Right lobe of liver (tissue), 4 donors: ENCODE measurements around the gene CHST8.

ENCODE experiments used
- POLR2A ChIP-seq: fragments of 450-650 bp; IDR thresholded peaks from one replicate; pipeline ENCODE4 v1.6.1; 2017; ENCODE audit warnings: antibody characterized with exemption, mild to moderate bottlenecking
- TF ChIP-seq, protein P1 (sequence below), 4 donors: fragments of 200-600 bp in 3 of 4; fragments of 450-650 bp in 1 of 4; IDR thresholded peaks; one replicate each; pipeline versions ENCODE4 v1.5.1 to v1.8.0; 2016 to 2022; ENCODE audit warnings: antibody characterized with exemption in 4 of 4, mild to moderate bottlenecking in 2 of 4
- donor health status: DM: no; HTN: no; CAD: no.
- donor health status: DM: no; HTN: no; CAD: no.
- donor health status: DM: no; HTN: yes; CAD: no.

DNA sequence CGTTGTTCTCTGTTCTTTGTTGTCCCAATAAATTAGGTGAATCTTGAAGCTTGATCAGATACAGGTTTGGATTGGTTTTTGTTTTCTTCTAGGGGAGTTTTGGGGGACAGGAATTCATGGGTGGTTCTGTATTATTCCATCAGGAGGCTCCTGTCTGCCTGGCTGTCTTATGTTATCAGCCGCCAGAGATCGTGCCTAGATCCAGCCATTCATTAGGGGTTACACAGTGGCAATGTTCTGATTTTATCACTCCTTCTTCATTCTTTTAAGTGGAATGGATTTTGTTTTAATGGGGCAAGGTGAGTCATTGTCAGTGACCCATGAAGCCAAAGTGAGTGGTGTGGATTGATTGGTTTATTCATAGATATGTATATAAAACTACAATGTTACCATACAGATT lies 71.9 kb downstream of the CHST8 start:
- TF ChIP-seq, protein P1, sequence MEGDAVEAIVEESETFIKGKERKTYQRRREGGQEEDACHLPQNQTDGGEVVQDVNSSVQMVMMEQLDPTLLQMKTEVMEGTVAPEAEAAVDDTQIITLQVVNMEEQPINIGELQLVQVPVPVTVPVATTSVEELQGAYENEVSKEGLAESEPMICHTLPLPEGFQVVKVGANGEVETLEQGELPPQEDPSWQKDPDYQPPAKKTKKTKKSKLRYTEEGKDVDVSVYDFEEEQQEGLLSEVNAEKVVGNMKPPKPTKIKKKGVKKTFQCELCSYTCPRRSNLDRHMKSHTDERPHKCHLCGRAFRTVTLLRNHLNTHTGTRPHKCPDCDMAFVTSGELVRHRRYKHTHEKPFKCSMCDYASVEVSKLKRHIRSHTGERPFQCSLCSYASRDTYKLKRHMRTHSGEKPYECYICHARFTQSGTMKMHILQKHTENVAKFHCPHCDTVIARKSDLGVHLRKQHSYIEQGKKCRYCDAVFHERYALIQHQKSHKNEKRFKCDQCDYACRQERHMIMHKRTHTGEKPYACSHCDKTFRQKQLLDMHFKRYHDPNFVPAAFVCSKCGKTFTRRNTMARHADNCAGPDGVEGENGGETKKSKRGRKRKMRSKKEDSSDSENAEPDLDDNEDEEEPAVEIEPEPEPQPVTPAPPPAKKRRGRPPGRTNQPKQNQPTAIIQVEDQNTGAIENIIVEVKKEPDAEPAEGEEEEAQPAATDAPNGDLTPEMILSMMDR (IDR thresholded peaks at IDR 0.05): no peak
- TF ChIP-seq POLR2A: no peak
